ENCODE data around the gene ADAMTS6. TPM values are rescaled to one million over a fixed set of nuclear protein-coding genes. Genes with fewer than 3 reads are reported as not detected.
A peak's percentile ranks its signal among the peaks of the same experiment; 100 is the strongest.
"Not testable (repeated sequence)": the region's sequence is repeated elsewhere in the genome, so short reads cannot be mapped to it uniquely, and the experiment has no call there.

The ADAMTS6 gene
- total RNA-seq, 1 experiment from 2014 or later = 15.9 TPM

DNA sequence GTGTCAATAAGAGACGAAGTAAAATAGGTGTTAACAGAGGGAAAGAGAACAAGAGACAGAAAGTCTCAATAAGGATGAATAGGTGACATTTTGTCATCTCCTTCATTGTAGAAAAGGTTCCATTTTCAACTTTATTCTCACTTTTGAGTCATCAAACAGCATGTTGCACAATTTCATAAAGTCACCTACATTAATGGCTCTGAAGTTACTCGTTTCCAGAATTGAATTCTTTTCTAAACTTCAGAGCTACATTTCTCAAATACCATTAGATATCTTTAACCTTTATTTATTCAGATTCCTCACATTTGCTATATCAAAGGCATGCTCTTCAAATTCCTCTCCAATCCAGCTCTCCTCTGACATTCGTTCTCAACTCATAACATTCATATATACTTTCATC, 13.1 kb downstream of the ADAMTS6 start:
- DNase-seq (ENCODE audit: low spot score) = no peak

DNA sequence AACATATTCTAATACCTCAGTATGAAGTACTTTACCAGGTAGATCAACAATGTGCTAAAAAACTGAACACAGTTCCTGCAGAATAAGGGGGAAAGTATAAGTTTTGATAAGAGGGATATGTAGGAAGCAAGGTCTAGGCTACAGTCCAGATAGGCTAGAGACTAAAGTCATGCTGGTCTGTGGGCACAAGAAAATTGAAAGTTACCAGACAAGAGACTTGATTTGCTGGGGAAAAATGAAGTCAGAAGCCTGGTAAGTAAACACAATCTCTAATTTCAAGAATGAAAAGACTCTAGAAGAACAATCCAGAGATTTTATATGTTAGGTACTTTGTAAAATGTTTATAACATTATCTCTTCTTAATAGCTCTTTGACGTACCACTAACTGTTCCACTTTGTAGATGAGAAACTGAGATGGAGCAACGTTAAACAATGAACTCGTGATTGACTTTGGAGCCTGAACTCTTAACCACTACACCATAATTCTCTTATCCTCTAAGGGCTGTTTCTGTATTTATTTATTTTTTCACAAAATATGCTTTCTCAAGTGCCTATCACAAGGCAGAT, 19.5 kb downstream of the ADAMTS6 start:
- no peak for DNase-seq (ENCODE audit: low spot score)

- no peak for DNase-seq (ENCODE audit: low spot score)
Measured at GRCh38 chr5:65461490-65461889, 20.2 kb downstream of the ADAMTS6 start.

DNA sequence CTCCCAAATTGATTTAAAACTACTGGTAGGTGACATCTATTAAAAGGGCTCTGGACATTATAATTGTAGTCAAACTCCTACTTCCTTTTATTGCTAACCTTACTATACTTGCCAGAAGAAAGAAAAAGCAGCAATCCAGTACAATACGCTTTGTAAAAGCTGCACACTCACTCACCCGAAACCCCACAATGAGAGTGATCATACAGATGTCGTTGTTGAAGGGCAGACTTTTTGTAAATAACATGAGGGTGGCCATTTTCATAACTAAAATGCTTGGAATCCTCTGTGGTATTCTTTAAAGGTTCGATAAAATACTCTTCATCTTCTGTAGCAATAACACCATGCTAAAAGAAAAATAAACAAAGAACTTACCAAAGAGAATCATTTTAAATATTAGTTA, 21.7 kb downstream of the ADAMTS6 start:
- no peak for DNase-seq (ENCODE audit: low spot score)

DNA sequence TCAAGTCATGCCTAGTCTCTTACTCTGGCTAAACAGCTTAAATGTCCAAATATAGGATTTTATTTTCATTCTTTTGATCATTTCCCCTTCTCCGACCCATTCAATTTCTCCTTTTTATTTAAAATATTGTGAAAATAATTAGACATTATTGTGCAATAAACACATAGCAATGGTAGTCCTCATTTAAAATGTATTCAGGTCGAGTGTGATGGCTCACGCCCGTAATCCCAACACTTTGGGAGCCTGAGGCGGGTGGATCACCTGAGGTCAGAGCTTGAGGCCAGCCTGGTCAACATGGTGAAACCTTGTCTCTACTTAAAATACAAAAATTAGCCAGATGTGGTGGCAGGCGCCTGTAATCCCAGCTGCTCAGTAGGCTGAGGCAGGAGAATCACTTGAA, 26.7 kb downstream of the ADAMTS6 start:
- no peak for DNase-seq (ENCODE audit: low spot score)

DNA sequence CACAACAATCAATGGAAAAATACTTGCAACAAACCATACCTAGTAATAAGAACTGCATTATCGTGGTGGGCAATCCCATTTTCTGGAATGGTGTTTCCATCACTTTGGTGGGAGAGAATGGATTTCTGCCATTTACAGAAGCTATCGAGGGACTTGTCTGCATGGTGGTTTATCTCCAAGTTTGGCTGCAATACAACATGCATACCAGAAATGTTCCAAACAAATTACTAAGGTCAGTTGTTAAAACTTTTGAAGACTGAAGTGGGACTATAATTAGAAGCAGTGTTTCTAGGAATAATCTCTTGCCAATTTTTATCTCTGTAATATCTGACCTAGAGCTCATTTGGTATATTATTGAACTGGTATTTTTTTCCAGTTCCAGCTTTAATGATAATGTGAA, 30.3 kb downstream of the ADAMTS6 start:
- no peak for DNase-seq (ENCODE audit: low spot score)

DNA sequence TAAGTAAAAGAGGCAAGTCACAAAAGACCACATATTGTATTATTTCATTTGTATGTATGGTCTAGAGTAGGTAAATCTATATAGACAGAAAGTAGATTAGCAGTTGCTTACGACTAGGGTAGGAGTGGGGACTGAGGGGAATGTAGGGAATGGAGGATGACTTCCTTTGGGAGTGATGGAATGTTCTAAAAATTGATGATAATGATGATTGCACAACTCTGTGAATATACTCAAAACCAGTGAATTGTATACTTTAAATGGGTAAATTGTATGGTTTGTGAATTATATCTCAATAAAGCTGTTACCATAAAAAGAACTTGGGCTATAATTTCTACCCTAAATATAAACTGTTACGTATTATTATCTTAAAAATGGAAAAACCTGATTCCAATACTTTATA, 35.0 kb downstream of the ADAMTS6 start:
- no peak for DNase-seq (ENCODE audit: low spot score)

DNA sequence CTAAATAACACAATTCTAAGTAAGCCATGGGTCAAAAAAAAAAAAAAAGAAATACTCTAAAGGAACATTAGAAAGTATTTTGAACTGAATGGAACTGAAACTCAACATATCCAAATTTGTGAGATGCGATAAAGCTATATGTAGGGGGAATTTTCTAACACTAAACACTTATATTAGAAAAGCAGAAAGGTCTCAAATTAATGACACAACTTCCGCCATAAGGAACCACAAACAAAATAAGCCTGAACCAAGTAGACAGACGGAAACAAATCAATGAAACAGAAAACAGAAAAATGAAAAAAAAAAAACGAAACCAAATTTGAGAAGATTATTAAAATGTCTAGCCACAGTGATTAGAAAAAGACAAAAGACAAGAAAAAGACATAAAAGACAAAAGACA, 39.9 kb downstream of the ADAMTS6 start:
- DNase-seq (ENCODE audit: low spot score) = no peak

- DNase-seq (ENCODE audit: low spot score) = no peak
Measured at GRCh38 chr5:65440456-65440855, 41.3 kb downstream of the ADAMTS6 start.

- DNase-seq (ENCODE audit: low spot score) = no peak
Measured at GRCh38 chr5:65434122-65434521, 47.6 kb downstream of the ADAMTS6 start.

DNA sequence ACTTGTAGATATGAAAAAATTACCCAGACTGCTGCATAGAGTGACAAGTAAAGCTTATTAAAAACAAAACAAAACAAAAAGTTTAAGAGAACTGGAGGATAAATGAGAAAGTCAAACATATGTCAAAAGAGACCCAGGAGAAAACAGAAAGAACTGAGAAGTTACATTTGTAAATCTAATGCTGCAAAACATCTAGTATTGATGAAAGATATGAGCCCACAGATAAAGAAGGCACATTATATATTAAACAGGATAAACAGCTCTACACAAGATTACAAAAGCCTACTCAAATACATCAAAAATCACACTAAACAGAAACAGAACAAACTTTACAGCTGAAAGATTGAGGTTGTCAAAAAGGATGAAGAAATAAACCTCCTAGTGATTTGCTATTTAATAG, 55.1 kb downstream of the ADAMTS6 start:
- no peak for DNase-seq (ENCODE audit: low spot score)

DNA sequence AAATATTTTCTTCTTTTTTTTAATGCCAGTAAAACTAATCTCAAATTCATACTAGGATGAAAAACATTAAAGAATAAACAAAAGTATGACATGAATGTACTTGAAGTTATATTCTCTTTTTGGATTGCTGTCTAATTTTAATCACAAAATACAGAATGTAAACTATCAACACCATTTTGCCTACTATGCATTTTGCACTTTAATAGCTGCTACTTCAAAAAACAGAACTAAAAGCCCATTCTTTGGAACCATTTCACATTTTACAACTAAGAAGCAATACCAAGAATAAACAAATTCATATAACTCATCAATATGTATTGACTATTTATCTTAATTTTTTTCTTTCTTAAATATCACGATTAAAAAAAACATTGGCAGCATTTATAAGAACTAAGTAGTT, 58.1 kb downstream of the ADAMTS6 start:
- DNase-seq (ENCODE audit: low spot score) = no peak

DNA sequence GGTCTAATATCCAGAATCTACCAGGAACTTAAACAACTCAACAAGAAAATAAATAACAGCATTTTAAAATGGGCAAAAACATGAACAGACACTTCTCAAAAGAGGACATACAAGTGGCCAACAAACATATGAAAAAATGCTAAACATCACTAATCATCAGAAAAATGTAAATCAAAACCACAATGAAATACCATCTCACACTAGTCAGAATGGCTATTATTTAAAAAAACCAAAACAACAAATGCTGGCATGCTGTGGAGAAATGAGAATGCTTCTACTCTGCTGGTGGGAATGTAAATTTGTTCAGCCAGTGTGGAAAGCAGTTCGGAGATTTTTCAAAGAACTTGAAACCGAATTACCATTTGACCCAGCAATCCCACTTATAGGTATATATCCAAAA, 63.1 kb downstream of the ADAMTS6 start:
- DNase-seq (ENCODE audit: low spot score) = no peak

GRCh38 chr5:65413822-65414221, 67.9 kb downstream of the ADAMTS6 start:
- peak; percentile 27 for DNase-seq (ENCODE audit: low spot score)

- no peak for DNase-seq (ENCODE audit: low spot score)
Measured at GRCh38 chr5:65412842-65413241, 68.9 kb downstream of the ADAMTS6 start.

DNA sequence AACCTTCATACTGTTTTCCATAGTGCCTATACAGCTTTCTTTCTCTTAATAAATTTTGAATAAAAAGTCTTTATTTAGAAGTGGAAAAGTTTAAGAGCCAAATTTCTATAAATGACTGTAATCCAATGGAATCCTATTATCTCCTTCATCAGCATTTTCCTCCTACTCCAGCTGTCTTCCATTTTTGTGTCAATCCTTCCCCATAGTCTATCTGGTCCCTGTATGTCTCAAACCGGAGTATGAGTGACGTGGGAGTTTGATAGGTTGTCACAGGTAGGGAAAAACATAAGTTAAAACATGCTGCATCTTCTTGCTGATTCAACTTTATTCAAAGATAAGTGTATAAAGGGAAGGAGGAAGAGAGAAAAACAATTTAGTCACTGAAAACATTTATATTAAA, 70.4 kb downstream of the ADAMTS6 start:
- DNase-seq (ENCODE audit: low spot score) = no peak

- DNase-seq (ENCODE audit: low spot score) = no peak
Measured at GRCh38 chr5:65395526-65396155, 86.1 kb downstream of the ADAMTS6 start.

- peak; percentile 82 for DNase-seq (ENCODE audit: low spot score)
Measured at GRCh38 chr5:65394087-65394486, 87.6 kb downstream of the ADAMTS6 start.

DNA sequence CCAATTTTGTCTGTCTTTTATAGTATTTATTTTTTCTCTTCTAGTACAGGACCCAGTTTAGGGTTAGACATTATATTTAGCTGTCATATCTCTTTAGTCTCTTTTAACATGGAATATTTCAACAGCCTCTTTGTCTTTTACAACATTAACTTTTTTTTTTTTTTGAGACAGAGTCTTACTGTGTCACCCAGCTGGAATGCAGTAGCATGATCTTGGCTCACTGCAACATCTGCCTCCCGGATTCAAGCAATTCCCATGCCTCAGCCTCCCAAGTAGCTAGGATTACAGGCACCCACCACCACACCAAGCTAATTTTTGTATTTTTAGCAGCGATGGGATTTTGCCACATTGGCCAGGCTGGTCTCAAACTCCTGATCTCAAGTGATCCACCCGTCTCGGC, 90.1 kb downstream of the ADAMTS6 start:
- DNase-seq (ENCODE audit: low spot score) = no peak

- DNase-seq (ENCODE audit: low spot score) = no peak
Measured at GRCh38 chr5:65390208-65390607, 91.5 kb downstream of the ADAMTS6 start.

DNA sequence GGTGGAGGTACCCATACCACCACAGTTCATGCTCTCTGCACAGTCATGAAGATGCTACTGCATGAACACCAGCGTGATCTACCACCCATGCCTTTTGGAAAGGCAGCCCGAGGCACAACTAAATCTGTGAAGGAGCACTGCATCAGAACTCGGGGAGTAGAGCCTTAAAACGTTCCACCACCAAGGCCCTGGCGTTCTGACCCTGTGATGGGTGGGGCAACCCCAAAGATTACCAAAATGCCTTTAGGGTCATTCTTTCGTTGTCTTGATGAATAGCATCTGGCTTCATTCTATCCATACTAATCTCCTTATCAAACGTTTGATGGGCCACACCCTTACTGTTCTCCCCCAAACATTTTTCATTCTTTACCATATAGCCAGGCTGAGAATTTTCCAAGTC, 97.9 kb downstream of the ADAMTS6 start:
- DNase-seq (ENCODE audit: low spot score) = no peak

- no peak for DNase-seq (ENCODE audit: low spot score)
Measured at GRCh38 chr5:65382582-65382981, 99.1 kb downstream of the ADAMTS6 start.

GRCh38 chr5:65370505-65370904, 111.2 kb downstream of the ADAMTS6 start:
- not testable (repeated sequence) for DNase-seq (ENCODE audit: low spot score)

- DNase-seq (ENCODE audit: low spot score) = no peak
Measured at GRCh38 chr5:65366655-65367054, 115.1 kb downstream of the ADAMTS6 start.
